Epithelial cell of proximal tubule (primary cell): ENCODE measurements around the gene NUDT8. TPM values are rescaled to one million over a fixed set of nuclear protein-coding genes. Genes with fewer than 3 reads are reported as not detected.

ENCODE experiments used
- DNase-seq: peaks from one replicate; pipeline ENCODE4 v3.0.0-alpha.2; 2011; ENCODE audit warnings: low read depth
- H3K4me3 ChIP-seq: 2 replicates; pipeline ENCODE4 v1.5.1; 2011; ENCODE audit warnings: low read depth, mild to moderate bottlenecking, low read length
- total RNA-seq: library from RNA; depleted of rRNA; stranded (reverse); fragments of >200 nt; gene quantifications from 2 replicates; pipeline ENCODE4 v1.2.3, GENCODE V29; 2015
- TF ChIP-seq, protein P1 (sequence below): conservative IDR thresholded peaks from 2 replicates; pipeline ENCODE4 v1.5.1; 2012; ENCODE audit warnings: low read depth, mild to moderate bottlenecking, low read length

The NUDT8 gene
- total RNA-seq, 1 donor from 2014 or later, result 29.3 TPM

DNA sequence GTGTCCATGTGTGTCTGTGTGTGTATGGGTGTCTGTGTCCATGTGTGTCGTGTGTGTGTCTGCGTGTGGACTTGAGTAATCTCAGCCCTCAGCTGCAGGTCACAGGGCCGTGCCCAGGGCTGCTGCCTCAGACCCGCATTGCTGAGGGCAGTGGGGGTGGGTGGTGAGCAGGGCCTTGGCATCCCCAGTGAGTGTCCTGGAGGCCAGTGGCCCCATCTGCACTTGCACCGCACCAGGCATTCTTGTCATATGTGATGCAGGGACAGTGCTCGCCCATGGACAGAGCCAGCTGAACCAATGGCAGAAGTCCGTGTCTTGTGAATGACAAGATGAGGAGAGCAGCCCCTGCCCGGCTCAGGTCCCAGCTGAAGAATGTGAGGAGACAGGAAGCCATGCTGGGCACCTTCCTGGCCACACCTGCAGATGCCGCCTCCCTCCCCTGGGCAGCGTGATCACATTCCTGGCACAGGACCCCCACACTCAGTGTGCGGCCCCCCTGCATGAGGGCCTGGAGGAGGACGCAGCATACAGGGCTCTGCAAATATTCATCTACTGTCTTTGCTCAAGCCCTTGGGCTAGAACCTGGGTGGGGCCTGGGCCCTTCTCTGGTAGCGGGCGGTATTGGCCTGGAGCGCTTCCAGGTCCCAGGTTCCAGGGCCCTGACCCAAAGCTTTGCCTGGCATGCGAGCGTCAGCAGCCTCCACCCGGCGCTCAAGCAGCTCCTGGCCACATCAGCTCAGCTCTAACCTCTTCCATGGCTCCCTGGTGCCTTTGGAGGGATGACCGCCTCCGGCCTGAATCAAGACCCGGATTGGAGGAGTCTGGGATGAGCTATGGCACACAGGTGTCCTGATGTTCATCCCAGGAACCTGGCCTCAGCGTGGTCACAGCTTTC is 40.8 kb upstream of the NUDT8 start:
- no peak overlapping the region for H3K4me3 ChIP-seq
- TF ChIP-seq, protein P1, sequence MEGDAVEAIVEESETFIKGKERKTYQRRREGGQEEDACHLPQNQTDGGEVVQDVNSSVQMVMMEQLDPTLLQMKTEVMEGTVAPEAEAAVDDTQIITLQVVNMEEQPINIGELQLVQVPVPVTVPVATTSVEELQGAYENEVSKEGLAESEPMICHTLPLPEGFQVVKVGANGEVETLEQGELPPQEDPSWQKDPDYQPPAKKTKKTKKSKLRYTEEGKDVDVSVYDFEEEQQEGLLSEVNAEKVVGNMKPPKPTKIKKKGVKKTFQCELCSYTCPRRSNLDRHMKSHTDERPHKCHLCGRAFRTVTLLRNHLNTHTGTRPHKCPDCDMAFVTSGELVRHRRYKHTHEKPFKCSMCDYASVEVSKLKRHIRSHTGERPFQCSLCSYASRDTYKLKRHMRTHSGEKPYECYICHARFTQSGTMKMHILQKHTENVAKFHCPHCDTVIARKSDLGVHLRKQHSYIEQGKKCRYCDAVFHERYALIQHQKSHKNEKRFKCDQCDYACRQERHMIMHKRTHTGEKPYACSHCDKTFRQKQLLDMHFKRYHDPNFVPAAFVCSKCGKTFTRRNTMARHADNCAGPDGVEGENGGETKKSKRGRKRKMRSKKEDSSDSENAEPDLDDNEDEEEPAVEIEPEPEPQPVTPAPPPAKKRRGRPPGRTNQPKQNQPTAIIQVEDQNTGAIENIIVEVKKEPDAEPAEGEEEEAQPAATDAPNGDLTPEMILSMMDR, result no peak
- DNase-seq, result no peak

DNA sequence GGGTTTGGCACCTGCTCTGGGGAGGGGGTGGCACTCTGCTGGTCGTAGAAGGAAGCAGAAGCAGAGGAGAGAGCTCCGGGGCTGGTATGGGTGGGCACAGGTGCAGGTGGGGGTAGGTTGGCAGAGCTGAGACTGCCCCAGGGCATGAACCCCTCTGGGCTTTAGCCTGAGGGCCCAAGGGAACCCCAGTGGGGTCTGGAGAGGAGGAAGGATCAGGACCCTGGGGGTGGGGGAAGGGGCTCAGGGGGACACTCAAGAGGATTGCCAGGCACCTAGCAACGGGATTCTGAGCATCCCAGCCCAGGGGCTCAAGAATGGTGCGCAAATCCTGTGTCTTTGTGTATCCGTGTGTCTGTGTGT is 38.4 kb upstream of the NUDT8 start:
- no peak for DNase-seq
- TF ChIP-seq, protein P1, result no peak
- H3K4me3 ChIP-seq, result no peak overlapping the region

DNA sequence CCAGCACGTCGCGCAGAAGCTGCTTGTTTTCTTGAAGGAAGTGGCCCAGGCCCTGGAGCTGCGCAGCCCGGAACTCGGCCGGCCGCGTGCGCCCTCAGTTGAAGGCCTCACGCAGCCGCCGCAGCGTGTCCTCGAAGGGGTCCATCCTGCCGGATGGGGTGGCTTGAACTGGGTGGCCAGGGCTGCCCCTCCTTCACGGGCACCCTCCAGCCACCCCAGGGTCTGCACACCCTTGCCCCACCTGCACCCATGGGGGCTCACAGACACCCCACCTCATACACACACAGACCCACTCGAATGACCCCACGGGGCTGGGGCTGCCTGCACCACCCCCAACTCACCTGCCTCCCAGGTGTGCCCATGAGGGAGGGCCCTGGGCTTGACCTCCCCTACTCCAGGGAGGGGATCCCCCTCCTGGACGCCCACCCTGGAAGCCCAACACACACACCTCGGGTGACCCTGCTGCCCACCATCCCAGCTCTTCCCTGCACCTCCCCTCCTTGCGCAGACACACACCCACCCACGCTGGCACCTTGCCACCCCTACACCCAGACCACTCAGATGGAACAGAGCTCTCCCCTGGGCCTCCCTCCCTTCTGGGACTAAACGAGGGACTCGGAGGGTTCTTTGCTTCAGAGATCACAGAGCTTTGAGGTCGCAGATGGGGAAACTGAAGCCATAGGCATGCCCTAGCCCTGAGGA is 37.9 kb upstream of the NUDT8 start:
- DNase-seq, result no peak
- TF ChIP-seq, protein P1, result no peak
- H3K4me3 ChIP-seq, result no peak overlapping the region

DNA sequence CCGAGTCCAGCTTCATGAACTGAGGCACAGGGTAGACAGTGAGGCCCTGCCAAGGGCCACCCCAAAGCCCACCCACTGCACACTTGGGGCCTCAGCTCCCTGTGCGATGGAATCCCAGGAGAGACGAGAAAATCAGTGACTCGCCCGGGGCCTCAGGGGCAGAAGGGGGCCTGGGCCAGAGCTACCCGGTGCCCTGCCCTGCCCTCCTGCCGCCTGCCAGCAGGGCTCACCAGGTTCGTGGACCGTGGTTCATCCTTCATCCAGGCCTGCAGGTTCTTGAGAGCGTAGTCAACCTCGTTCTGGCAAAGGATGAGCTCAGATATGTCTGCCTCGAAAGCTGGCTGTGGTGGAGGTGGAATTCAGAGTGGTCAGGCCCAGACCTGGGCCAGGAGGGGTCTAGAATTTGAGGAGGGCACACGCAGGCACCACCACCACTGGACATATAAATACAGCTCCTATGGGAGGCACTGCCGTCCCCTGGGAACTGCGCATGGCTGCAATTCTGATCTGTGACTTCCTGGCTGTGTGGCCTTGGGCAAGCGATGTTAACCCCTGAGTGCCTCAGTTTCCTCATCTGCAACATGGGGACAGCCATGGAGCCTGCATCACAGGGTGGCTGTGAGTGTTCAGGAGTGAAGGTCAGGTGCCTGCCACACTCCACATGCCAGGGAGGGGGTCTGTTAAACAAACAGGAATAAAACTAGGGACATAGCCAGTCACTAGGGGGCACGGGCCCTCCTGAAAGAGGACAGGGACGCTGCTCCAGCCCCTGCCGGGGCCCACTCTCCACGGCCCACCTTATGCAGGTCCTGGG is 37.1 kb upstream of the NUDT8 start:
- no peak for DNase-seq
- no peak overlapping the region for H3K4me3 ChIP-seq
- TF ChIP-seq, protein P1, result no peak

DNA sequence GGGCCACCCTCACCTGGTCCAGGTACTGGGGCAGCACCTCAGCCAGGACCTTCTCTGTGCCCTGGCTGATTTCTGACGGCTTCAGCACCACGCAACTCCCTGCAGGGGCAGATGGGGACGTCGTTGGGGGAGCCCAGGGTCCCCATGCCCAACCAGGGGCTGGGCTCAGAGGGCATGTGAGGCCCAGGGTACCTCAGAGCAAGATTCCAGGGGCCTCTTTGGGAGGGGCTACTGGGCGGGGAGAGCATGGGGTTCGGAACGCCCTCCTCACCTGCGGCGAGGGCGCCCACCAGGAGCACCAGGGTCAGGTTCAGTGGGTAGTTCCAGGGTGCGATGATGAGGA is 36.5 kb upstream of the NUDT8 start:
- H3K4me3 ChIP-seq, result no peak overlapping the region
- no peak for DNase-seq
- TF ChIP-seq, protein P1, result no peak

DNA sequence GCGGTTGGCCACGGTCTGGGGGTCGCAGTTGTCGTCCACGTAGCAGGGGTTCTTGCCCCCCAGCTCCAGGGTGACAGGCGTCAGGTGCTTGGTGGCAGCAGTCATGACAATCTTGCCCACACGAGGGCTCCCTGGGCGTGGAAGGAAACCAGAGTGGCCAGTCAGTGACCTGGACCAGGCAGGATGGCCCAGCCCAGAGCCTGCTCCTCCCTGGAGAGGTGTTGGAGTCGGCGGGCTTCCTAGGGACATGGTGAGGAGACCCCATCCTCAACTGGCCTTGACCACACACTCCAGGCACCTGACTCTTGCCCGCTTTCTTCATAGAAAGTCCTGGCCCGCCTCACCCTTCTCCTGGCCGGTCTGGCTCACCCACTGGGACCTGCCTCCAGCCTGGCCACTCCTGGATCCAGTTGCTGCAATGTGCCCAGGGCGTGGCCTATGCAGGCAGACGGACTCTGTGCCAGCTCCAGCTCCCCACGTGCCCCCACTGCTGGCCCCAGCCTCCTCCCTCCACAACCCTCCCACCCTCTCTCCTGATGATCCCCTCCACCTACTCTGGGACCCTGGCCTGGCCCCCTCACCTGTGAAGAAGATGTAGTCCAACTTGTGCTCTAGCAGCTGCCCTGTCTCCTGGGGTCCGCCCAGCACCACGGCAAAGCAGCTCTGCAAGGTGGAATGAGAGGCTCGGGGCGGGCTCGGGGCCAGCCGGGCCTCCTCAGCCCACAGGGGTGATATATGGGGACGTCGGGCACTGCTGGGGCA is 36.0 kb upstream of the NUDT8 start:
- TF ChIP-seq, protein P1, result peak; percentile 51
- no peak for DNase-seq
- no peak overlapping the region for H3K4me3 ChIP-seq
